ENCODE results near the gene TGFBI.

Gene TGFBI

GRCh38 chr5:136022965-136023364, 5.8 kb upstream of the TGFBI start:
- TF ChIP-seq, protein P1, sequence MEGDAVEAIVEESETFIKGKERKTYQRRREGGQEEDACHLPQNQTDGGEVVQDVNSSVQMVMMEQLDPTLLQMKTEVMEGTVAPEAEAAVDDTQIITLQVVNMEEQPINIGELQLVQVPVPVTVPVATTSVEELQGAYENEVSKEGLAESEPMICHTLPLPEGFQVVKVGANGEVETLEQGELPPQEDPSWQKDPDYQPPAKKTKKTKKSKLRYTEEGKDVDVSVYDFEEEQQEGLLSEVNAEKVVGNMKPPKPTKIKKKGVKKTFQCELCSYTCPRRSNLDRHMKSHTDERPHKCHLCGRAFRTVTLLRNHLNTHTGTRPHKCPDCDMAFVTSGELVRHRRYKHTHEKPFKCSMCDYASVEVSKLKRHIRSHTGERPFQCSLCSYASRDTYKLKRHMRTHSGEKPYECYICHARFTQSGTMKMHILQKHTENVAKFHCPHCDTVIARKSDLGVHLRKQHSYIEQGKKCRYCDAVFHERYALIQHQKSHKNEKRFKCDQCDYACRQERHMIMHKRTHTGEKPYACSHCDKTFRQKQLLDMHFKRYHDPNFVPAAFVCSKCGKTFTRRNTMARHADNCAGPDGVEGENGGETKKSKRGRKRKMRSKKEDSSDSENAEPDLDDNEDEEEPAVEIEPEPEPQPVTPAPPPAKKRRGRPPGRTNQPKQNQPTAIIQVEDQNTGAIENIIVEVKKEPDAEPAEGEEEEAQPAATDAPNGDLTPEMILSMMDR (conservative IDR thresholded peaks at IDR 0.05; ENCODE audit: low read depth, low read length): no peak
- no peak for DNase-seq (ENCODE audit: low read depth)
- H3K4me3 ChIP-seq (ENCODE audit: low read depth, low read length): no peak overlapping the region

DNA sequence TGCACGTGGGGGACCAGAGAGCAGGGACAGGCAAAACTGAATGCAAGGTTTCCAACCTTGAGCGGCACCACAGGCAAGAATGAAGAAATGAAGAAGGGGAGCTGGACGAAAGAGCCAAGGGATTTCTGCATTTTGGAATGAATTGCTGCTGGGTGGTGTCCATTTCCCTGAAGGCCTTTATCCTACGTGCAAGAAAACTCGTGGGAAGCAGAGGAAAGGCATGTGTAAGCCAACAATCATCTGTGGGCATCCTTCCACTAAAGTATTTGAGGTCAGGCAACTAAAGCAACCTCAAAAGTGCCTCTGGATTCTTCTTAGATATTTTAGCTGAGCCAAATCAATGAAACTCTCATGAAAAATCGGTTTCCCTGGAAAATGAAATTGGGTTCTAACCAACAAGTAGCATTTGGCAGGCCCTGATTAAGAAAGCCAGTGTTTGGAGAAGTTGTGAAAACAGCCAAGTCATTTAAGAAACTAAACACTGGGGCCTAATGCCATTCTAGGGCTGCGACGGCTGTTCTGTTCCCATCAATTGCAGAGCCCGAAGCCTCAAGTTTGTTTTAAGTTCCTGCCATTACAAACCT, 4.7 kb upstream of the TGFBI start:
- H3K4me3 ChIP-seq (ENCODE audit: low read depth, low read length): no peak overlapping the region
- TF ChIP-seq, protein P1 (conservative IDR thresholded peaks at IDR 0.05; ENCODE audit: low read depth, low read length): no peak
- DNase-seq (ENCODE audit: low read depth): peak; percentile 52

DNA sequence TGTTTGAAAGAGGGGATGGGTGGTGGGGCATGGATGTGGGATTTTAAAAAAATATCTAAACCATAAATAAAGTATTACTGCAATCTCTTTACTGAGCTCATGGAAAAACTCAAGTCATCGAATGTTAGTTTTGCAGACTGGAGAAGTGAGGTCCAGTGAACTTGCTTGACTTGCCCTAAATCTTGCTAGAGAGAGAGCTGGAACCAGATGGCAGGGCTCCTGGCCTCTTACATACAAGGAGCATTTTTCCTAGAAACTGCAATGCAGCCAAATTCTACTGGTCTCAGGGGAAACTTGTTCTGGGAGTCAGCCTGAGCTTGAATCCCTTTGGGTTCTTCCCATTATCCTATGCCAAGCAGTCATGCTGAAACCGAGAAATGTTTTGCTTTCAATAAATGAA, 2.9 kb upstream of the TGFBI start:
- TF ChIP-seq, protein P1 (conservative IDR thresholded peaks at IDR 0.05; ENCODE audit: low read depth, low read length): no peak
- H3K4me3 ChIP-seq (ENCODE audit: low read depth, low read length): no peak overlapping the region
- DNase-seq (ENCODE audit: low read depth): peak; percentile 56

GRCh38 chr5:136026636-136027035, 2.2 kb upstream of the TGFBI start:
- DNase-seq (ENCODE audit: low read depth): no peak
- H3K4me3 ChIP-seq (ENCODE audit: low read depth, low read length): no peak overlapping the region
- TF ChIP-seq, protein P1 (conservative IDR thresholded peaks at IDR 0.05; ENCODE audit: low read depth, low read length): no peak

DNA sequence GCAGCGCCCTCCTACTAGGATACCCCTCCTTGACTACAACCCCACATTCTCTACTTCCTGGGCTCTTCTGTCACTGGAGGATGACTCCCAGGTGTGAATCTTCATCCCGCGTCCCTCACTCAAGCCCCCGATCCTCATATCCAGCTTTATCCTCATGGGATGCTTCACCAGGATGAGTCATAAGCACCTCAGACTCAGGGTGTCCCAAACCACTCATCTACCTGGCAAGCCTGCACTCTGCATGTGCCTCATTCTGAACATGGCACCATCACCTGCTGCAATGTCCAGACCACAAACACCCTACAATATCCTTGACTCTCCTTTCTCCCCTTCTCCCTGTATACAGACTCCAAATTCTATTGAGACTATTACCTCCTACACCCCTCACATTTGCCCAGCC, 1.5 kb upstream of the TGFBI start:
- DNase-seq (ENCODE audit: low read depth): no peak
- no peak overlapping the region for H3K4me3 ChIP-seq (ENCODE audit: low read depth, low read length)
- TF ChIP-seq, protein P1 (conservative IDR thresholded peaks at IDR 0.05; ENCODE audit: low read depth, low read length): no peak

DNA sequence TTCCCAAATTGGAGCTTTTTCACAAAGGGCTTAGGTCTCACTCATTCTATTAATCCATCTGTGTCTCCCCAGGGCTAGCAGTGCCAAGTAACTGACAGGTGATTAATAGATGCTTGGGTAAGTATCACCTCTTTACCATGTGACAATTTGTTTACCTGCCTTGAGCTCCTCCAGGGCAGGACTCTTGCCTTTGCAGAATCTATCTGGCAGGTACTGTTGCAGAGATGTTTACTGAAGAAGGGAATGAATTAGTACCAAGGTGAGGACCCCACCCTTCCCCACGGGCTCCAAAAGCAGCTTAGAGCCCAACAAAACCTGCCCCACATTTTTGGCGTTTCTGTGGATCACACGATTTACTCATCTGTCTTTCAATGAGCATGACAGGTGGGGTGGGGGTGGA, 698 bp upstream of the TGFBI start:
- no peak for DNase-seq (ENCODE audit: low read depth)
- TF ChIP-seq, protein P1 (conservative IDR thresholded peaks at IDR 0.05; ENCODE audit: low read depth, low read length): no peak
- no peak overlapping the region for H3K4me3 ChIP-seq (ENCODE audit: low read depth, low read length)

DNA sequence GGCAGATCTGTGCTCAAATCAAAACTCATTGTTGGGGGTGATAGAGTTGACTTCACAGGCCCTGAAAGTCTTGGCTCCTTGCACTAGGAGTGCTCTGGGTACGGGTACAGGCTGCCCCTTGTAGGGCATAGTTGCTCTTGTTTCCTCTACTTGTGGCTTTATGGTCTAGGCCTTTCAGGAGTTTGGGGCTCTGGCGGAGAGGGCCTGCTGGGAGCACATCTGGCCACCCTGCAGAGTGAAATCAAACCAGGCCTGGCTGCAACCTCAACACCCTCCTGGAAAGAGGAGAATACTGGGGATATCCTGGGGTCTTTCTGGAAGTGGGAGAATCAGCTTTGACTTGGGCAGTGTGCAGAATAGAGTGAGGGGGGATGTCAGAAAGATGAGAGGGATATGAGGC, 1.5 kb downstream of the TGFBI start:
- TF ChIP-seq, protein P1 (conservative IDR thresholded peaks at IDR 0.05; ENCODE audit: low read depth, low read length): no peak
- peak overlapping the region; percentile 82 for H3K4me3 ChIP-seq (ENCODE audit: low read depth, low read length)
- no peak for DNase-seq (ENCODE audit: low read depth)
